ENCODE results near the gene PELO. TPM values are rescaled to one million over a fixed set of nuclear protein-coding genes. Genes with fewer than 3 reads are reported as not detected.
"Not testable (repeated sequence)": the region's sequence is repeated elsewhere in the genome, so short reads cannot be mapped to it uniquely, and the experiment has no call there.

The PELO gene
- total and polyA plus RNA-seq, 2 donors (not counting 1 experiment from before 2014, with no cell fraction given): 2.2 to 5.8 TPM

- TF ChIP-seq CTCF (IDR thresholded peaks at IDR 0.05): no peak
- TF ChIP-seq EZH2 (IDR thresholded peaks at IDR 0.05; ENCODE audit: borderline replicate concordance, insufficient read depth, low read depth, low read length, poor library complexity, severe bottlenecking): no peak
Observed at GRCh38 chr5:52817818-52818217, 30.1 kb downstream of the PELO start.

GRCh38 chr5:52818360-52818759, 30.6 kb downstream of the PELO start:
- H3K9me3 Mint-ChIP-seq (ENCODE audit: insufficient read depth): no peaks in the 10 kb centered on the region
- Histone ChIP-seq H3K79me2 (ENCODE audit: control insufficient read depth, insufficient read depth, low read length) (no peaks in the 10 kb centered on the region), H3K27ac (ENCODE audit: low read length in 2 of 2) (no peak overlapping the region), H3K9ac (ENCODE audit: low read length) (no peak overlapping the region), H3K4me3 (ENCODE audit: control extremely low read depth in 1 of 5, extremely low read depth in 1 of 5, insufficient read depth in 1 of 5, low read depth in 2 of 5, low read length in 4 of 5) (no peak overlapping the region), H3K27me3 (replicated peaks in 1 of 4; ENCODE audit: control extremely low read depth in 1 of 4, control insufficient read depth in 3 of 4, insufficient read depth in 4 of 4, low read length in 3 of 4) (peaks cover 0 to 5% (median 0%) of the 10 kb centered on the region in 4 experiments), H3K36me3 (replicated peaks in 1 of 2; ENCODE audit: control extremely low read depth in 1 of 2, control insufficient read depth in 1 of 2, extremely low read depth in 1 of 2, insufficient read depth in 2 of 2, low read length in 1 of 2) (no peaks in the 10 kb centered on the region), H3K4me2 (replicated peaks; ENCODE audit: low read depth, low read length, poor library complexity, severe bottlenecking) (no peak overlapping the region), H2AFZ (ENCODE audit: insufficient read depth, low read depth, low read length, poor library complexity, severe bottlenecking) (no peak overlapping the region), H3K9me3 (ENCODE audit: control extremely low read depth in 1 of 3, control insufficient read depth in 2 of 3, insufficient read depth in 1 of 3, low read length in 2 of 3) (no peaks in the 10 kb centered on the region), H4K20me1 (ENCODE audit: control insufficient read depth, insufficient read depth, low read length, poor library complexity, severe bottlenecking) (no peaks in the 10 kb centered on the region), H3K4me1 (ENCODE audit: control insufficient read depth in 2 of 2, insufficient read depth in 2 of 2, low read length in 2 of 2) (no peaks in the 10 kb centered on the region)
- ATAC-seq (ENCODE audit: low read depth): no peak
- no peaks in the 10 kb centered on the region for H3K4me1 Mint-ChIP-seq
- WGBS (ENCODE audit: insufficient coverage): no CpG with 5 or more reads among the region's 1 CpG
- TF ChIP-seq EZH2 (IDR thresholded peaks at IDR 0.05; ENCODE audit: borderline replicate concordance, insufficient read depth, low read depth, low read length, poor library complexity, severe bottlenecking): no peak
- TF ChIP-seq CTCF (IDR thresholded peaks at IDR 0.05): no peak
- ChIA-PET POLR2A (no interaction called here), CTCF (no interaction called here)
- H3K27me3 Mint-ChIP-seq: peaks cover 4% of the 10 kb centered on the region
- H3K4me3 Mint-ChIP-seq: no peak overlapping the region
- DNase-seq: no peak
- intact Hi-C loops (cut with micrococcal nuclease): no loop called here
- no peak overlapping the region for H3K27ac Mint-ChIP-seq

More at GRCh38 chr5:52817818-52818217, 30.1 kb downstream of the PELO start:
- Histone ChIP-seq H3K4me2 (replicated peaks; ENCODE audit: low read depth, low read length, poor library complexity, severe bottlenecking) (no peak overlapping the region), H3K4me1 (ENCODE audit: control insufficient read depth in 2 of 2, insufficient read depth in 2 of 2, low read length in 2 of 2) (no peaks in the 10 kb centered on the region), H2AFZ (ENCODE audit: insufficient read depth, low read depth, low read length, poor library complexity, severe bottlenecking) (no peak overlapping the region), H3K9me3 (ENCODE audit: control extremely low read depth in 1 of 3, control insufficient read depth in 2 of 3, insufficient read depth in 1 of 3, low read length in 2 of 3) (no peaks in the 10 kb centered on the region), H4K20me1 (ENCODE audit: control insufficient read depth, insufficient read depth, low read length, poor library complexity, severe bottlenecking) (no peaks in the 10 kb centered on the region), H3K79me2 (ENCODE audit: control insufficient read depth, insufficient read depth, low read length) (no peaks in the 10 kb centered on the region), H3K9ac (ENCODE audit: low read length) (no peak overlapping the region), H3K27ac (ENCODE audit: low read length in 2 of 2) (no peak overlapping the region), H3K36me3 (replicated peaks in 1 of 2; ENCODE audit: control extremely low read depth in 1 of 2, control insufficient read depth in 1 of 2, extremely low read depth in 1 of 2, insufficient read depth in 2 of 2, low read length in 1 of 2) (no peaks in the 10 kb centered on the region), H3K4me3 (ENCODE audit: control extremely low read depth in 1 of 5, extremely low read depth in 1 of 5, insufficient read depth in 1 of 5, low read depth in 2 of 5, low read length in 4 of 5) (no peak overlapping the region), H3K27me3 (replicated peaks in 1 of 4; ENCODE audit: control extremely low read depth in 1 of 4, control insufficient read depth in 3 of 4, insufficient read depth in 4 of 4, low read length in 3 of 4) (peaks cover 0 to 5% (median 0%) of the 10 kb centered on the region in 4 experiments)
- intact Hi-C loops (cut with micrococcal nuclease): no loop called here
- ChIA-PET POLR2A (no interaction called here), CTCF (no interaction called here)
- ATAC-seq (ENCODE audit: low read depth): no peak
- Mint-ChIP-seq H3K27me3 (peaks cover 4% of the 10 kb centered on the region), H3K4me1 (no peaks in the 10 kb centered on the region), H3K4me3 (no peak overlapping the region), H3K27ac (no peak overlapping the region), H3K9me3 (ENCODE audit: insufficient read depth) (no peaks in the 10 kb centered on the region)
- DNase-seq: no peak
- WGBS (ENCODE audit: insufficient coverage): no CpG with 5 or more reads among the region's 1 CpG

GRCh38 chr5:52818807-52819206, 31.1 kb downstream of the PELO start:
- POLR2A ChIA-PET; intact Hi-C loops (cut with micrococcal nuclease): not testable (repeated sequence)

More at GRCh38 chr5:52818807-52819206, 31.1 kb downstream of the PELO start:
- H4K20me1 ChIP-seq (ENCODE audit: control insufficient read depth, insufficient read depth, low read length, poor library complexity, severe bottlenecking); H3K4me2 ChIP-seq (replicated peaks; ENCODE audit: low read depth, low read length, poor library complexity, severe bottlenecking); H3K9me3 ChIP-seq (ENCODE audit: control extremely low read depth in 1 of 3, control insufficient read depth in 2 of 3, insufficient read depth in 1 of 3, low read length in 2 of 3); H3K4me1 Mint-ChIP-seq; DNase-seq; H3K27ac Mint-ChIP-seq; H3K9me3 Mint-ChIP-seq (ENCODE audit: insufficient read depth); CTCF ChIA-PET; H3K4me3 ChIP-seq (ENCODE audit: control extremely low read depth in 1 of 5, extremely low read depth in 1 of 5, insufficient read depth in 1 of 5, low read depth in 2 of 5, low read length in 4 of 5); H3K9ac ChIP-seq (ENCODE audit: low read length); H3K27me3 Mint-ChIP-seq; H3K27me3 ChIP-seq (replicated peaks in 1 of 4; ENCODE audit: control extremely low read depth in 1 of 4, control insufficient read depth in 3 of 4, insufficient read depth in 4 of 4, low read length in 3 of 4); ATAC-seq (ENCODE audit: low read depth); H3K36me3 ChIP-seq (replicated peaks in 1 of 2; ENCODE audit: control extremely low read depth in 1 of 2, control insufficient read depth in 1 of 2, extremely low read depth in 1 of 2, insufficient read depth in 2 of 2, low read length in 1 of 2); H3K4me1 ChIP-seq (ENCODE audit: control insufficient read depth in 2 of 2, insufficient read depth in 2 of 2, low read length in 2 of 2); H3K27ac ChIP-seq (ENCODE audit: low read length in 2 of 2); H3K79me2 ChIP-seq (ENCODE audit: control insufficient read depth, insufficient read depth, low read length); H2AFZ ChIP-seq (ENCODE audit: insufficient read depth, low read depth, low read length, poor library complexity, severe bottlenecking); H3K4me3 Mint-ChIP-seq: not testable (repeated sequence)
- no CpG with 5 or more reads among the region's 3 CpGs for WGBS (ENCODE audit: insufficient coverage)
